WTC11 (cell line): Measurements from ENCODE around the gene GALK1. TPM values are rescaled to one million over a fixed set of nuclear protein-coding genes. Genes with fewer than 3 reads are reported as not detected.

Source experiments
- ATAC-seq: fragments of 200-7000 bp; cut with Tn5 transposase; 2 replicates; pipeline ENCODE4 v1.10.0; 2021; ENCODE audit warnings: mild to moderate bottlenecking, moderate library complexity
- CTCF ChIA-PET: fragments of 300-600 bp; sonication (Branson Sonifier 250); formaldehyde crosslinking; loops from one replicate; lab custom pipeline; 2021; ENCODE audit warnings: antibody characterized with exemption; lab: Charles Lee
- POLR2A ChIA-PET: fragments of 350-600 bp; sonication (Branson Sonifier 250); formaldehyde crosslinking; loops from one replicate; lab custom pipeline; 2021; ENCODE audit warnings: antibody characterized with exemption; lab: Charles Lee
- DNase-seq: peaks from one replicate; pipeline ENCODE4 v3.0.0; 2021; ENCODE audit warnings: low spot score
- H3K27ac Mint-ChIP-seq: 2 replicates; pipeline ENCODE4 v1.8.0; 2021; ENCODE audit warnings: mixed read lengths
- H3K27me3 Mint-ChIP-seq: 2 replicates; pipeline ENCODE4 v1.8.0; 2021; ENCODE audit warnings: low read depth, mild to moderate bottlenecking, moderate library complexity, mixed read lengths
- H3K36me3 Mint-ChIP-seq: 2 replicates; pipeline ENCODE4 v1.8.0; 2021; ENCODE audit warnings: mixed read lengths
- H3K4me1 Mint-ChIP-seq: 2 replicates; pipeline ENCODE4 v1.8.0; 2022; ENCODE audit warnings: mixed read lengths
- H3K4me3 Mint-ChIP-seq: 2 replicates; pipeline ENCODE4 v1.8.0; 2021; ENCODE audit warnings: mild to moderate bottlenecking, moderate library complexity, mixed read lengths
- H3K9me3 Mint-ChIP-seq: 2 replicates; pipeline ENCODE4 v1.8.0; 2021; ENCODE audit warnings: mixed read lengths
- EMX1 ChIP-seq: fragments of 250-450 bp; sonication (Bioruptor Pico); IDR thresholded peaks from 2 replicates; pipeline ENCODE4 v1.8.0; 2021; ENCODE audit warnings: mild to moderate bottlenecking
- FOXP1 ChIP-seq: sonication (generic); formaldehyde crosslinking; IDR thresholded peaks from 2 replicates; pipeline ENCODE4 v1.8.0; 2022; ENCODE audit warnings: missing genetic modification reagents, mild to moderate bottlenecking, moderate library complexity, borderline replicate concordance
- PREB ChIP-seq: sonication (generic); formaldehyde crosslinking; IDR thresholded peaks from 2 replicates; pipeline ENCODE4 v1.8.1; 2022; ENCODE audit warnings: mild to moderate bottlenecking, missing genetic modification reagents, moderate library complexity, borderline replicate concordance
- PRRX2 ChIP-seq: fragments of 250-450 bp; sonication (Bioruptor Pico); IDR thresholded peaks from 2 replicates; pipeline ENCODE4 v1.8.0; 2021; ENCODE audit warnings: mild to moderate bottlenecking
- SOX15 ChIP-seq: fragments of 250-450 bp; sonication (Bioruptor Pico); IDR thresholded peaks from 2 replicates; pipeline ENCODE4 v1.9.0; 2021; ENCODE audit warnings: mild to moderate bottlenecking
- SP1 ChIP-seq: sonication (generic); formaldehyde crosslinking; conservative IDR thresholded peaks from 2 replicates; pipeline ENCODE4 v1.8.1; 2022; ENCODE audit warnings: missing genetic modification reagents
- STAT6 ChIP-seq: sonication (generic); formaldehyde crosslinking; conservative IDR thresholded peaks from 2 replicates; pipeline ENCODE4 v1.8.1; 2023; ENCODE audit warnings: mild to moderate bottlenecking, low read depth, missing genetic modification reagents, moderate library complexity
- TCF7 ChIP-seq: sonication (generic); formaldehyde crosslinking; IDR thresholded peaks from 2 replicates; pipeline ENCODE4 v1.8.0; 2022; ENCODE audit warnings: mild to moderate bottlenecking, low read depth, missing genetic modification reagents, moderate library complexity
- TEAD4 ChIP-seq: sonication (generic); formaldehyde crosslinking; IDR thresholded peaks from 2 replicates; pipeline ENCODE4 v1.8.0; 2022; ENCODE audit warnings: mild to moderate bottlenecking, missing genetic modification reagents
- ZNF281 ChIP-seq: sonication (generic); formaldehyde crosslinking; IDR thresholded peaks from 2 replicates; pipeline ENCODE4 v1.8.0; 2023; ENCODE audit warnings: mild to moderate bottlenecking, missing genetic modification reagents
- ZNF416 ChIP-seq: fragments of 250-450 bp; sonication (Bioruptor Pico); IDR thresholded peaks from 2 replicates; pipeline ENCODE4 v1.9.0; 2021; ENCODE audit warnings: mild to moderate bottlenecking, inconsistent platforms
- ZNF423 ChIP-seq: fragments of 250-450 bp; sonication (Bioruptor Pico); IDR thresholded peaks from 2 replicates; pipeline ENCODE4 v2.1.2; 2022; ENCODE audit warnings: mild to moderate bottlenecking, moderate library complexity
- total RNA-seq: library from RNA; stranded (reverse); gene quantifications from 3 replicates; pipeline ENCODE4 v1.2.3, GENCODE V29; 2021
- TF ChIP-seq, protein P1 (sequence below): fragments of 250-450 bp; sonication (Bioruptor Pico); IDR thresholded peaks from 2 replicates; pipeline ENCODE4 v1.8.0; 2021; ENCODE audit warnings: mild to moderate bottlenecking

Gene GALK1
- total RNA-seq, 1 experiment from 2014 or later, result 42.2 TPM

DNA sequence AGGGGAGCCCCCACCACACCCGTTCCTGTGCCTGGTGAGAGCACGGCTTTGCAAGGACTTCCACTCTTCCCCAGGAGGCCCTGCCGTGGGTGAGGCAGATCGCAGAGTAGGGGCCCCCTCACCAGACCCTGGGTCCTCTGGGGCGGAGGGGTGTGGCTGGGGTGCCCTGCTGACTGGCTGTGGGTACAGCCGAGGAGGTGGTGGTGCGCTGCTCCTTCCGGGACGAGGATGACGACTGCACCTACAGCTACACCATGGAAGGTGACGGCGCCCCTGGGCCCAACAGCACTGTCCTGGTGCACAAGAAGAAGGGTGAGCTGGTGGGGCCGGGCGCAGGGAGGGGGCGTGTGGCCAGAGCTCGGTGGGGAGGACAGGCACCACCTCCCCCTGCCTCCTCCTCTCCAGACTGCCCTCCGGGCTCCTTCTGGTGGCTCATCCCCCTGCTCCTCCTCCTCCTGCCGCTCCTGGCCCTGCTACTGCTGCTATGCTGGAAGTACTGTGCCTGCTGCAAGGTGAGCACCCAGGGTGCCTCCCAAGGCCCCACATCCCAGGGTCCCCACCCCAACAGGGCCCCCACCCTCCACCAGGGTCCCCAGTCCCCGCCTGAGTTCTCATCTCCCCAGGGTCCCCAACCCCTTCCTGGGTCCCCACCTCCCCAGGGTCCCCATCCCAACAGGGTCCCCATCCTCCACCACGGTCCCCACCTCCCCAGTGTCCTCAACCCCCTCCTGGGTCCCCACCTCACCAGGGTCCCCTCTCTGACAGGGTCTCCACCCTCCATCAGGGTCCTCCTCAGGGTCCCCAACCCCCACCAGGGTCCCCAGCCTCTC lies 27.6 kb downstream of the GALK1 start (continued):
- no peak for TF ChIP-seq ZNF281

DNA sequence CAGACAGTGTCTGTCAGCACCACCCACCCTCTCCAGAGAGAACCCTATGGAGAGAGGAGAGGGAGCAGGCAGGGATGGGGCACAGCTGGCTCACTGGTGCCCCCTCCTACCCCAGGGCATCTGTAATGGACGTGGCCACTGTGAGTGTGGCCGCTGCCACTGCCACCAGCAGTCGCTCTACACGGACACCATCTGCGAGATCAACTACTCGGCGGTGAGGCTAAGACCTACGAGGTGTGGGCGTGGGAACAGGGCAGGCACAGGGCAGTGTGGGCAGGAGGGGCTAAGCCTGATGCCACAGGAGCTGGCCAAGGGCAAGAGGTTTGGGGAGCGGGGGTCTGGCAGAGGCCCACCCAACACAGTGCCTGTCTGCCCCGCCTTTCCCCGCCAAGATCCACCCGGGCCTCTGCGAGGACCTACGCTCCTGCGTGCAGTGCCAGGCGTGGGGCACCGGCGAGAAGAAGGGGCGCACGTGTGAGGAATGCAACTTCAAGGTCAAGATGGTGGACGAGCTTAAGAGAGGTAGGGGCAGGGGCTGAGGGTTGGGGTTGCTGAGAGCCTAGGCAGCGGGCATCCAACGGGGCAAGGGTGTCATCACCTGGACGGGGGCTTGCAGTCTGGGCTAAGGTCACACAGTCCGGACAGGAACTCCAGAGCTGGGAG lies 28.7 kb downstream of the GALK1 start:
- Mint-ChIP-seq H3K4me1 (no peaks in the 10 kb centered on the region), H3K36me3 (no peaks in the 10 kb centered on the region), H3K27me3 (no peaks in the 10 kb centered on the region), H3K27ac (peak overlapping the region; percentile 53; the same call in 1 of the 2 replicates), H3K4me3 (no peak overlapping the region), H3K9me3 (no peaks in the 10 kb centered on the region)
- POLR2A ChIA-PET, result no interaction called here
- no peak for TF ChIP-seq TCF7 (CRISPR knock-in tag)
- no peak for TF ChIP-seq SOX15
- no peak for TF ChIP-seq ZNF416 (CRISPR knock-in tag)
- TF ChIP-seq, protein P1, sequence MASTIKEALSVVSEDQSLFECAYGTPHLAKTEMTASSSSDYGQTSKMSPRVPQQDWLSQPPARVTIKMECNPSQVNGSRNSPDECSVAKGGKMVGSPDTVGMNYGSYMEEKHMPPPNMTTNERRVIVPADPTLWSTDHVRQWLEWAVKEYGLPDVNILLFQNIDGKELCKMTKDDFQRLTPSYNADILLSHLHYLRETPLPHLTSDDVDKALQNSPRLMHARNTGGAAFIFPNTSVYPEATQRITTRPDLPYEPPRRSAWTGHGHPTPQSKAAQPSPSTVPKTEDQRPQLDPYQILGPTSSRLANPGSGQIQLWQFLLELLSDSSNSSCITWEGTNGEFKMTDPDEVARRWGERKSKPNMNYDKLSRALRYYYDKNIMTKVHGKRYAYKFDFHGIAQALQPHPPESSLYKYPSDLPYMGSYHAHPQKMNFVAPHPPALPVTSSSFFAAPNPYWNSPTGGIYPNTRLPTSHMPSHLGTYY (CRISPR knock-in tag), result no peak
- no peak for TF ChIP-seq STAT6 (CRISPR knock-in tag)
- TF ChIP-seq PREB (CRISPR knock-in tag), result no peak
- TF ChIP-seq FOXP1, result no peak
- TF ChIP-seq ZNF423 (CRISPR knock-in tag), result no peak
- no peak for TF ChIP-seq TEAD4 (CRISPR knock-in tag)
- TF ChIP-seq SP1, result no peak
- no peak for TF ChIP-seq PRRX2
- ATAC-seq (no peak), DNase-seq (no peak)
- CTCF ChIA-PET, result interaction anchor here (3.6 to 13.2 kb wide), 2 partner anchors 12 to 103 kb away, joined by 27 to 105 read pairs; partner anchors contain the start of gene SMIM5

GRCh38 chr17:75734674-75735294 lies 30.2 kb downstream of the GALK1 start:
- Mint-ChIP-seq H3K36me3 (no peaks in the 10 kb centered on the region), H3K4me3 (no peak overlapping the region), H3K4me1 (no peaks in the 10 kb centered on the region), H3K27me3 (no peaks in the 10 kb centered on the region), H3K9me3 (no peaks in the 10 kb centered on the region), H3K27ac (no peak overlapping the region; the same call in 1 of the 2 replicates)
- POLR2A ChIA-PET, result no interaction called here
- DNase-seq, result no peak
- no peak for TF ChIP-seq EMX1 (CRISPR knock-in tag)
- TF ChIP-seq, all 79 proteins: peak for 0
- no peak for ATAC-seq
- CTCF ChIA-PET, result interaction anchor here (0.9 to 13.2 kb wide), 3 partner anchors 14 to 133 kb away, joined by 3 to 105 read pairs (median 3); partner anchors contain the start of gene ITGB4
